HG03354 (cell line): ENCODE measurements around the gene CLSTN1.
"Not testable (repeated sequence)": the region's sequence is repeated elsewhere in the genome, so short reads cannot be mapped to it uniquely, and the experiment has no call there.

ENCODE experiments used
- ATAC-seq: cut with Tn5 transposase; IDR thresholded peaks from one replicate; pipeline ENCODE4 v1.9.1; 2021; ENCODE audit warnings: mild to moderate bottlenecking; ENCODE audit not compliant: unreplicated experiment, poor library complexity, severe bottlenecking

The CLSTN1 gene

GRCh38 chr1:9833632-9834031 is 9.9 kb upstream of the CLSTN1 start:
- no peak for ATAC-seq

GRCh38 chr1:9827558-9828185 is 3.9 kb upstream of the CLSTN1 start:
- no peak for ATAC-seq

GRCh38 chr1:9826616-9827015 is 2.9 kb upstream of the CLSTN1 start:
- ATAC-seq, result no peak

- ATAC-seq, result no peak
These were observed 2.3 kb upstream of the CLSTN1 start for GRCh38 chr1:9826087-9826486.

- ATAC-seq, result no peak
These were observed 1.6 kb upstream of the CLSTN1 start for GRCh38 chr1:9825093-9826074.

GRCh38 chr1:9824702-9825089 is 931 bp upstream of the CLSTN1 start:
- ATAC-seq, result no peak

GRCh38 chr1:9823693-9823942 is 147 bp downstream of the CLSTN1 start:
- ATAC-seq, result peak; percentile 27

GRCh38 chr1:9822897-9823692 is 670 bp downstream of the CLSTN1 start:
- ATAC-seq, result no peak

- no peak for ATAC-seq
These were observed 1.3 kb downstream of the CLSTN1 start for GRCh38 chr1:9822490-9822889.

- no peak for ATAC-seq
These were observed 2.1 kb downstream of the CLSTN1 start for GRCh38 chr1:9821710-9822109.

- ATAC-seq, result no peak
These were observed 3.2 kb downstream of the CLSTN1 start for GRCh38 chr1:9820521-9820920.

GRCh38 chr1:9817734-9818133 is 6.0 kb downstream of the CLSTN1 start:
- no peak for ATAC-seq

GRCh38 chr1:9816199-9816598 is 7.6 kb downstream of the CLSTN1 start:
- no peak for ATAC-seq

- ATAC-seq, result no peak
These were observed 8.6 kb downstream of the CLSTN1 start for GRCh38 chr1:9815150-9815549.

- no peak for ATAC-seq
These were observed 9.1 kb downstream of the CLSTN1 start for GRCh38 chr1:9814619-9815018.

- no peak for ATAC-seq
These were observed 12.4 kb downstream of the CLSTN1 start for GRCh38 chr1:9811239-9811966.

- no peak for ATAC-seq
These were observed 14.7 kb downstream of the CLSTN1 start for GRCh38 chr1:9809100-9809510.

- no peak for ATAC-seq
These were observed 15.3 kb downstream of the CLSTN1 start for GRCh38 chr1:9808459-9808858.

GRCh38 chr1:9807541-9807940 is 16.2 kb downstream of the CLSTN1 start:
- no peak for ATAC-seq

GRCh38 chr1:9805972-9806371 is 17.8 kb downstream of the CLSTN1 start:
- not testable (repeated sequence) for ATAC-seq
